Ishikawa (cell line): ENCODE results near the gene DNAH2.

Experiments
- CREB1 ChIP-seq: IDR thresholded peaks from 2 replicates; pipeline ENCODE4 v1.6.1; 2012; ENCODE audit warnings: low read depth
- EGR1 ChIP-seq: IDR thresholded peaks from 2 replicates; pipeline ENCODE4 v1.6.1; 2012
- EP300 ChIP-seq: IDR thresholded peaks from 2 replicates; pipeline ENCODE4 v1.6.1; 2012; ENCODE audit warnings: borderline replicate concordance
- FOXM1 ChIP-seq: IDR thresholded peaks from 2 replicates; pipeline ENCODE4 v1.6.1; 2012; ENCODE audit warnings: low read depth, borderline replicate concordance
- RAD21 ChIP-seq: IDR thresholded peaks from 2 replicates; pipeline ENCODE4 v1.6.1; 2012; ENCODE audit warnings: low read depth
- REST ChIP-seq: IDR thresholded peaks from 2 replicates; pipeline ENCODE4 v1.6.1; 2012; ENCODE audit warnings: low read depth, mild to moderate bottlenecking
- TEAD4 ChIP-seq: IDR thresholded peaks from 2 replicates; pipeline ENCODE4 v1.6.1; 2012
- YY1 ChIP-seq: IDR thresholded peaks from 2 replicates; pipeline ENCODE4 v1.6.1; 2012; ENCODE audit warnings: low read depth
- ZBTB7A ChIP-seq: IDR thresholded peaks from 2 replicates; pipeline ENCODE4 v1.6.1; 2012; ENCODE audit warnings: low read depth
- TF ChIP-seq, protein P1 (sequence below): IDR thresholded peaks from 2 replicates; pipeline ENCODE4 v1.6.1; 2012
- TF ChIP-seq, protein P2 (sequence below): IDR thresholded peaks from 2 replicates; pipeline ENCODE4 v1.6.1; 2012

DNA sequence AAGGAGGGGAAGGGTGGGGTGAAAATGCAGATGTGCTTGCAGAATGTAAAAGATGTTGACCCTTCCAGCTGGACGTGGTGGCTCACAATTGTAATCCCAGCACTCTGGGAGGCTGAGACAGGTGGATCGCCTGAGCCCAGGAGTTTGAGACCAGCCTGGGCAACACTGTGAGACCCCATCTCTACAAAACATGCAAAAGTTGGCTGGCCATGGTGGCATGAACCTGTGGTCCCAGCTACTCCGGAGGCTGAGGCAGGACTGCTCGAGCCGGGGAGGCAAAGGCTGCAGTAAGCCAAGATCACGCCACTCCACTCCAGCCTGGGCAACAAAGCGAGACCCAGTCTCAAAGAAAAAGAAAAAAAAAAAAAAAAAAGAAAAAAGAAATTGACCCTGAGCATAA lies 49.1 kb upstream of the DNAH2 start:
- TF ChIP-seq FOXM1, result no peak
- no peak for TF ChIP-seq ZBTB7A
- TF ChIP-seq REST, result no peak
- no peak for TF ChIP-seq EGR1
- no peak for TF ChIP-seq YY1
- no peak for TF ChIP-seq CREB1
- TF ChIP-seq, protein P1, sequence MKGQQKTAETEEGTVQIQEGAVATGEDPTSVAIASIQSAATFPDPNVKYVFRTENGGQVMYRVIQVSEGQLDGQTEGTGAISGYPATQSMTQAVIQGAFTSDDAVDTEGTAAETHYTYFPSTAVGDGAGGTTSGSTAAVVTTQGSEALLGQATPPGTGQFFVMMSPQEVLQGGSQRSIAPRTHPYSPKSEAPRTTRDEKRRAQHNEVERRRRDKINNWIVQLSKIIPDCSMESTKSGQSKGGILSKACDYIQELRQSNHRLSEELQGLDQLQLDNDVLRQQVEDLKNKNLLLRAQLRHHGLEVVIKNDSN, result no peak
- TF ChIP-seq EP300, result no peak
- TF ChIP-seq, protein P2, sequence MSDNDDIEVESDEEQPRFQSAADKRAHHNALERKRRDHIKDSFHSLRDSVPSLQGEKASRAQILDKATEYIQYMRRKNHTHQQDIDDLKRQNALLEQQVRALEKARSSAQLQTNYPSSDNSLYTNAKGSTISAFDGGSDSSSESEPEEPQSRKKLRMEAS, result no peak
- TF ChIP-seq RAD21, result no peak
- no peak for TF ChIP-seq TEAD4
